H9 (cell line): ENCODE measurements around the gene LEPROT. TPM values are rescaled to one million over a fixed set of nuclear protein-coding genes. Genes with fewer than 3 reads are reported as not detected.

Experiments
- DNase-seq: peaks from one replicate; pipeline ENCODE4 v3.0.0-alpha.2; 2017
- H2AFZ ChIP-seq: one replicate; pipeline ENCODE4 v1.6.1; 2013; ENCODE audit warnings: mild to moderate bottlenecking, low read length, control low read depth, moderate library complexity
- H2AK5ac ChIP-seq: 2 replicates; pipeline ENCODE4 v1.6.1; 2013; ENCODE audit warnings: low read length, control low read depth, mixed read lengths; ENCODE audit not compliant: insufficient read length
- H2BK120ac ChIP-seq: one replicate; pipeline ENCODE4 v1.6.1; 2013; ENCODE audit warnings: low read depth, mild to moderate bottlenecking, low read length, control low read depth, inconsistent platforms; ENCODE audit not compliant: poor library complexity, severe bottlenecking
- H2BK12ac ChIP-seq: 2 replicates; pipeline ENCODE4 v1.6.1; 2013; ENCODE audit warnings: low read length, control low read depth, mixed read lengths, low read depth; ENCODE audit not compliant: insufficient read length
- H2BK15ac ChIP-seq: 2 replicates; pipeline ENCODE4 v1.6.1; 2013; ENCODE audit warnings: low read depth, low read length, control low read depth
- H2BK20ac ChIP-seq: one replicate; pipeline ENCODE4 v1.6.1; 2013; ENCODE audit warnings: low read depth, mild to moderate bottlenecking, low read length, control low read depth, inconsistent platforms; ENCODE audit not compliant: poor library complexity, severe bottlenecking
- H2BK5ac ChIP-seq: 2 replicates; pipeline ENCODE4 v1.6.1; 2013; ENCODE audit warnings: low read length, control low read depth, mixed read lengths; ENCODE audit not compliant: insufficient read length
- H3K14ac ChIP-seq: 2 replicates; pipeline ENCODE4 v1.6.1; 2013; ENCODE audit warnings: low read length, control low read depth; ENCODE audit not compliant: insufficient read depth
- H3K18ac ChIP-seq: 2 replicates; pipeline ENCODE4 v1.6.1; 2013; ENCODE audit warnings: low read depth, mild to moderate bottlenecking, mixed read lengths, low read length, control low read depth; ENCODE audit not compliant: insufficient read length
- H3K23ac ChIP-seq: 2 replicates; pipeline ENCODE4 v1.6.1; 2013; ENCODE audit warnings: low read length, control low read depth, mixed read lengths, low read depth; ENCODE audit not compliant: insufficient read length
- H3K23me2 ChIP-seq: 2 replicates; pipeline ENCODE4 v1.6.1; 2013; ENCODE audit warnings: low read depth, mild to moderate bottlenecking, mixed read lengths, low read length, control low read depth; ENCODE audit not compliant: insufficient read length, poor library complexity, severe bottlenecking
- H3K27ac ChIP-seq: 2 replicates; pipeline ENCODE4 v1.5.1; 2013; ENCODE audit warnings: low read length, control low read depth, mixed read lengths, low read depth; ENCODE audit not compliant: insufficient read length
- H3K27me3 ChIP-seq: 2 replicates; pipeline ENCODE4 v1.6.1; 2013; ENCODE audit warnings: low read length, control low read depth, inconsistent platforms; ENCODE audit not compliant: insufficient read depth
- H3K4ac ChIP-seq: 2 replicates; pipeline ENCODE4 v1.6.1; 2013; ENCODE audit warnings: low read depth, mild to moderate bottlenecking, control low read depth, inconsistent platforms, low read length, moderate library complexity
- H3K4me1 ChIP-seq: 2 replicates; pipeline ENCODE4 v1.6.1; 2013; ENCODE audit warnings: low read length, control low read depth, inconsistent platforms; ENCODE audit not compliant: insufficient read depth
- H3K4me2 ChIP-seq: 2 replicates; pipeline ENCODE4 v1.6.1; 2013; ENCODE audit warnings: low read length, control low read depth, mixed read lengths; ENCODE audit not compliant: insufficient read length, insufficient read depth
- H3K56ac ChIP-seq: 2 replicates; pipeline ENCODE4 v1.6.1; 2013; ENCODE audit warnings: low read depth, mild to moderate bottlenecking, mixed read lengths, low read length, control low read depth; ENCODE audit not compliant: insufficient read length
- H3K79me1 ChIP-seq: 2 replicates; pipeline ENCODE4 v1.6.1; 2013; ENCODE audit warnings: low read depth, mild to moderate bottlenecking, moderate library complexity, low read length, control low read depth, inconsistent platforms; ENCODE audit not compliant: insufficient read depth, poor library complexity, severe bottlenecking
- H3K79me2 ChIP-seq: 2 replicates; pipeline ENCODE4 v1.6.1; 2013; ENCODE audit warnings: low read length, control low read depth, inconsistent platforms; ENCODE audit not compliant: insufficient read depth
- H3K9ac ChIP-seq: 2 replicates; pipeline ENCODE4 v1.6.1; 2013; ENCODE audit warnings: low read length, control low read depth, mixed read lengths; ENCODE audit not compliant: insufficient read length; ENCODE audit errors: extremely low read depth
- H3K9me3 ChIP-seq: one replicate; pipeline ENCODE4 v1.6.1; 2013; ENCODE audit warnings: low read depth, low read length, inconsistent platforms; ENCODE audit not compliant: control insufficient read depth
- H3T11ph ChIP-seq: one replicate; pipeline ENCODE4 v1.6.1; 2013; ENCODE audit warnings: mild to moderate bottlenecking, low read length, control low read depth, inconsistent platforms
- H4K20me1 ChIP-seq: one replicate; pipeline ENCODE4 v1.6.1; 2013; ENCODE audit not compliant: control insufficient read depth, insufficient read length, insufficient read depth
- H4K5ac ChIP-seq: 2 replicates; pipeline ENCODE4 v1.6.1; 2013; ENCODE audit warnings: low read depth, mild to moderate bottlenecking, mixed read lengths, low read length, control low read depth; ENCODE audit not compliant: insufficient read length
- H4K8ac ChIP-seq: replicated peaks from 2 replicates; pipeline ENCODE4 v1.6.1; 2013; ENCODE audit warnings: low read length, control low read depth, mixed read lengths, low read depth; ENCODE audit not compliant: insufficient read length
- H4K91ac ChIP-seq: 2 replicates; pipeline ENCODE4 v1.6.1; 2013; ENCODE audit warnings: low read depth, mild to moderate bottlenecking, moderate library complexity, mixed read lengths, low read length, control low read depth; ENCODE audit not compliant: insufficient read length
- H3K27ac Mint-ChIP-seq, 3 experiments: 2 replicates in 2 of 3; 3 replicates in 1 of 3; pipeline ENCODE4 v1.8.0; 2020 to 2021; ENCODE audit warnings: mixed read lengths in 3 of 3, mild to moderate bottlenecking in 1 of 3, moderate library complexity in 1 of 3
- H3K27me3 Mint-ChIP-seq: 2 replicates; pipeline ENCODE4 v1.8.0; 2021; ENCODE audit warnings: low read depth, mild to moderate bottlenecking, moderate library complexity, mixed read lengths
- H3K36me3 Mint-ChIP-seq, 3 experiments: 2 replicates in 2 of 3; 3 replicates in 1 of 3; pipeline ENCODE4 v1.8.0; 2020 to 2021; ENCODE audit warnings: low read depth in 3 of 3, mixed read lengths in 3 of 3; ENCODE audit not compliant: insufficient read depth in 1 of 3
- H3K4me1 Mint-ChIP-seq, 2 experiments: 2 replicates each; pipeline ENCODE4 v1.8.0; 2020; ENCODE audit warnings: mixed read lengths in 2 of 2
- H3K4me3 Mint-ChIP-seq, 2 experiments: 2 replicates in 1 of 2; 3 replicates in 1 of 2; pipeline ENCODE4 v1.8.0; 2020 to 2021; ENCODE audit warnings: mild to moderate bottlenecking in 2 of 2, mixed read lengths in 2 of 2, moderate library complexity in 1 of 2
- H3K9me3 Mint-ChIP-seq, 2 experiments: 2 replicates in 1 of 2; 3 replicates in 1 of 2; pipeline ENCODE4 v1.8.0; 2020; ENCODE audit warnings: mild to moderate bottlenecking in 2 of 2, mixed read lengths in 2 of 2, moderate library complexity in 1 of 2
- WGBS: extraction: QIAGEN DNeasy Blood & Tissue Kit; methylation state at CpG from one replicate; pipeline ENCODE4 v1.1.7; 2013; ENCODE audit warnings: missing lambda C conversion rate, low lambda C conversion rate, mixed read lengths; ENCODE audit not compliant: insufficient read length; ENCODE audit errors: extremely low coverage; 5-methylcytosine and 5-hydroxymethylcytosine counted together
- total RNA-seq: library from RNA; stranded (reverse); gene quantifications from 2 replicates; pipeline ENCODE4 v1.2.1, GENCODE V29; 2021
- TF ChIP-seq, protein P1 (sequence below): fragments of 200-600 bp; sonication (generic); conservative IDR thresholded peaks from 3 replicates; pipeline ENCODE4 v1.8.0; 2021; ENCODE audit warnings: antibody characterized with exemption, mild to moderate bottlenecking

The LEPROT gene
- total RNA-seq, 1 experiment from 2014 or later = 32.6 TPM

GRCh38 chr1:65470766-65471165 is 50.3 kb downstream of the LEPROT start:
- H2AK5ac ChIP-seq = no peak overlapping the region
- no peaks in the 10 kb centered on the region for H3K9me3 ChIP-seq
- H2BK12ac ChIP-seq = no peak overlapping the region
- no CpG with 5 or more reads among the region's 1 CpG for WGBS
- no peak overlapping the region for H3T11ph ChIP-seq
- no peak overlapping the region for H3K27ac Mint-ChIP-seq
- H3K4me2 ChIP-seq = no peak overlapping the region
- no peak overlapping the region for H2AFZ ChIP-seq
- no peak overlapping the region for H2BK20ac ChIP-seq
- H3K4me1 ChIP-seq = no peaks in the 10 kb centered on the region
- no peak overlapping the region for H3K14ac ChIP-seq
- no peaks in the 10 kb centered on the region for H3K23me2 ChIP-seq
- no peak overlapping the region for H2BK15ac ChIP-seq
- no peak overlapping the region for H3K4me3 Mint-ChIP-seq
- no peak overlapping the region for H3K18ac ChIP-seq
- no peaks in the 10 kb centered on the region; the same call in 1 of the 2 replicates for H3K27me3 Mint-ChIP-seq
- no peak overlapping the region for H2BK5ac ChIP-seq
- H3K36me3 Mint-ChIP-seq = no peaks in the 10 kb centered on the region
- H3K79me1 ChIP-seq = no peaks in the 10 kb centered on the region
- H3K56ac ChIP-seq = no peak overlapping the region
- no peak overlapping the region for H4K8ac ChIP-seq
- no peak for DNase-seq
- H2BK120ac ChIP-seq = no peak overlapping the region
- peak overlapping the region; percentile 36 for H3K23ac ChIP-seq
- no peak overlapping the region for H4K91ac ChIP-seq
- no peaks in the 10 kb centered on the region for H3K79me2 ChIP-seq
- no peak overlapping the region for H3K4ac ChIP-seq
- no peak overlapping the region for H3K9ac ChIP-seq
- no peak overlapping the region for H4K5ac ChIP-seq
- no peaks in the 10 kb centered on the region for H3K27me3 ChIP-seq
- TF ChIP-seq, protein P1, sequence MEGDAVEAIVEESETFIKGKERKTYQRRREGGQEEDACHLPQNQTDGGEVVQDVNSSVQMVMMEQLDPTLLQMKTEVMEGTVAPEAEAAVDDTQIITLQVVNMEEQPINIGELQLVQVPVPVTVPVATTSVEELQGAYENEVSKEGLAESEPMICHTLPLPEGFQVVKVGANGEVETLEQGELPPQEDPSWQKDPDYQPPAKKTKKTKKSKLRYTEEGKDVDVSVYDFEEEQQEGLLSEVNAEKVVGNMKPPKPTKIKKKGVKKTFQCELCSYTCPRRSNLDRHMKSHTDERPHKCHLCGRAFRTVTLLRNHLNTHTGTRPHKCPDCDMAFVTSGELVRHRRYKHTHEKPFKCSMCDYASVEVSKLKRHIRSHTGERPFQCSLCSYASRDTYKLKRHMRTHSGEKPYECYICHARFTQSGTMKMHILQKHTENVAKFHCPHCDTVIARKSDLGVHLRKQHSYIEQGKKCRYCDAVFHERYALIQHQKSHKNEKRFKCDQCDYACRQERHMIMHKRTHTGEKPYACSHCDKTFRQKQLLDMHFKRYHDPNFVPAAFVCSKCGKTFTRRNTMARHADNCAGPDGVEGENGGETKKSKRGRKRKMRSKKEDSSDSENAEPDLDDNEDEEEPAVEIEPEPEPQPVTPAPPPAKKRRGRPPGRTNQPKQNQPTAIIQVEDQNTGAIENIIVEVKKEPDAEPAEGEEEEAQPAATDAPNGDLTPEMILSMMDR = no peak
- H4K20me1 ChIP-seq = no peaks in the 10 kb centered on the region
- H3K9me3 Mint-ChIP-seq = peaks cover 0 to 4% of the 10 kb centered on the region in 2 experiments; a peak in 2 of 5 replicates
- peaks cover 5 to 13% of the 10 kb centered on the region in 2 experiments for H3K4me1 Mint-ChIP-seq
- H3K27ac ChIP-seq = no peak overlapping the region
